IPS DF 19.7 (cell line): ENCODE results near the gene BPNT1.

Experiments
- DNase-seq: peaks from one replicate; pipeline ENCODE4 v3.0.0-alpha.2; 2013; ENCODE audit warnings: low read depth, low spot score

BPNT1 gene

GRCh38 chr1:220011620-220012019 is 78.0 kb downstream of the BPNT1 start:
- DNase-seq = no peak
